ENCODE measurements around the gene CBX4. TPM values are rescaled to one million over a fixed set of nuclear protein-coding genes. Genes with fewer than 3 reads are reported as not detected.

The CBX4 gene
- total and polyA plus RNA-seq, 2 of the 13 experiments (the other 11 are each of a cell fraction or from before 2014, with no cell fraction given), result 25.8 to 50.8 TPM

DNA sequence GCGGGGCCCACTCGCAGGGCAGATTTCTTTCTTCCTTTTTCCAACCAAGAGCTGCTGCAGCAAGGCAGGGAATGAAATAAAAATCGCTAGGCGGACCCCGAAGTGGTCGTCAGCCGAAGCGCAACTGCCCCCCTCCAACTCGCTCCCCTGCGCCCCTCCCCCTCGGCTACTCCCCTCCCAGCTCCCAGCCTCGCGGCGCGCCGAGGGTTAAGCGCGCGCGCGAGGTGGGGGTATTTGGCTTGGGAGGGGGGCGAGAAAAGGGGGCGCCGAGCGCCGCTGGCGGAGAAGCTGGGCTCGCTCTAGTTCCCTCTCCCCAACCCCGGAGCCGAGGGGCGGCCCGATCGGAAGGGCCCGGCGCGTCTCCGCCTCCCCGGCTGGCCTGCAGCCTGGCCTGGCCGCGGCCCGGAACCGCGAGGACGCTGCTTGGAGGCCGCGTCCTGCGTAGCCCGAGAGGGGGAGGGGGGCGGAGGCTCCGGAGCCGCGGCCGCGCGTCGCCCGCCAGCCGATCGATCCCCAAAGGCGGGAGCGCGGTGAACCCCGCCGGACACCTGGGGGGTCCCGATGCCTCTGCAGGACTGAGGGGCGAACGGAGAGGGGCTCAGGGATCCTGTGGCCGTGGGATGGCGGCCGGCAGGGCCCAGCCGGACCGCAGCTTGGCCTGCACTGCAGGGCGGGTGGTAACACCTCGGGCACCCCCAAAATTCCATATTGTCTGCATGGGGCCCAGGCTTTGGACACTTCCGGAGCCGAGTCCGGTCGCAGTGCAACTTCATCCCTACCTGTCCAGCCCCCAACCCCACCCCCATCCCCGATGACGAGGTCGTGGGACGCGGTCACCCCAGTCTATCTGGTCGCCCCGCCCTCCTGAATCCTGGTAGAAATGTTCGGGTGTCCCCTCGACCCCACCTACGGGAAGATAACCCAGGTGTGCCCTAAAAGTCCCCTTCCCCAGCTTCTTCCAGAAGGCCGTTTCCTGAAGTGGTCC, 4.9 kb upstream of the CBX4 start (continued):
- TF ChIP-seq, protein P1, sequence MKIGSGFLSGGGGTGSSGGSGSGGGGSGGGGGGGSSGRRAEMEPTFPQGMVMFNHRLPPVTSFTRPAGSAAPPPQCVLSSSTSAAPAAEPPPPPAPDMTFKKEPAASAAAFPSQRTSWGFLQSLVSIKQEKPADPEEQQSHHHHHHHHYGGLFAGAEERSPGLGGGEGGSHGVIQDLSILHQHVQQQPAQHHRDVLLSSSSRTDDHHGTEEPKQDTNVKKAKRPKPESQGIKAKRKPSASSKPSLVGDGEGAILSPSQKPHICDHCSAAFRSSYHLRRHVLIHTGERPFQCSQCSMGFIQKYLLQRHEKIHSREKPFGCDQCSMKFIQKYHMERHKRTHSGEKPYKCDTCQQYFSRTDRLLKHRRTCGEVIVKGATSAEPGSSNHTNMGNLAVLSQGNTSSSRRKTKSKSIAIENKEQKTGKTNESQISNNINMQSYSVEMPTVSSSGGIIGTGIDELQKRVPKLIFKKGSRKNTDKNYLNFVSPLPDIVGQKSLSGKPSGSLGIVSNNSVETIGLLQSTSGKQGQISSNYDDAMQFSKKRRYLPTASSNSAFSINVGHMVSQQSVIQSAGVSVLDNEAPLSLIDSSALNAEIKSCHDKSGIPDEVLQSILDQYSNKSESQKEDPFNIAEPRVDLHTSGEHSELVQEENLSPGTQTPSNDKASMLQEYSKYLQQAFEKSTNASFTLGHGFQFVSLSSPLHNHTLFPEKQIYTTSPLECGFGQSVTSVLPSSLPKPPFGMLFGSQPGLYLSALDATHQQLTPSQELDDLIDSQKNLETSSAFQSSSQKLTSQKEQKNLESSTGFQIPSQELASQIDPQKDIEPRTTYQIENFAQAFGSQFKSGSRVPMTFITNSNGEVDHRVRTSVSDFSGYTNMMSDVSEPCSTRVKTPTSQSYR (CRISPR knock-in tag; IDR thresholded peaks at IDR 0.05; ENCODE audit: borderline replicate concordance), result peak; percentile 94
- TF ChIP-seq NFKBIZ (CRISPR knock-in tag; IDR thresholded peaks at IDR 0.05), result no peak
- TF ChIP-seq, protein P2, sequence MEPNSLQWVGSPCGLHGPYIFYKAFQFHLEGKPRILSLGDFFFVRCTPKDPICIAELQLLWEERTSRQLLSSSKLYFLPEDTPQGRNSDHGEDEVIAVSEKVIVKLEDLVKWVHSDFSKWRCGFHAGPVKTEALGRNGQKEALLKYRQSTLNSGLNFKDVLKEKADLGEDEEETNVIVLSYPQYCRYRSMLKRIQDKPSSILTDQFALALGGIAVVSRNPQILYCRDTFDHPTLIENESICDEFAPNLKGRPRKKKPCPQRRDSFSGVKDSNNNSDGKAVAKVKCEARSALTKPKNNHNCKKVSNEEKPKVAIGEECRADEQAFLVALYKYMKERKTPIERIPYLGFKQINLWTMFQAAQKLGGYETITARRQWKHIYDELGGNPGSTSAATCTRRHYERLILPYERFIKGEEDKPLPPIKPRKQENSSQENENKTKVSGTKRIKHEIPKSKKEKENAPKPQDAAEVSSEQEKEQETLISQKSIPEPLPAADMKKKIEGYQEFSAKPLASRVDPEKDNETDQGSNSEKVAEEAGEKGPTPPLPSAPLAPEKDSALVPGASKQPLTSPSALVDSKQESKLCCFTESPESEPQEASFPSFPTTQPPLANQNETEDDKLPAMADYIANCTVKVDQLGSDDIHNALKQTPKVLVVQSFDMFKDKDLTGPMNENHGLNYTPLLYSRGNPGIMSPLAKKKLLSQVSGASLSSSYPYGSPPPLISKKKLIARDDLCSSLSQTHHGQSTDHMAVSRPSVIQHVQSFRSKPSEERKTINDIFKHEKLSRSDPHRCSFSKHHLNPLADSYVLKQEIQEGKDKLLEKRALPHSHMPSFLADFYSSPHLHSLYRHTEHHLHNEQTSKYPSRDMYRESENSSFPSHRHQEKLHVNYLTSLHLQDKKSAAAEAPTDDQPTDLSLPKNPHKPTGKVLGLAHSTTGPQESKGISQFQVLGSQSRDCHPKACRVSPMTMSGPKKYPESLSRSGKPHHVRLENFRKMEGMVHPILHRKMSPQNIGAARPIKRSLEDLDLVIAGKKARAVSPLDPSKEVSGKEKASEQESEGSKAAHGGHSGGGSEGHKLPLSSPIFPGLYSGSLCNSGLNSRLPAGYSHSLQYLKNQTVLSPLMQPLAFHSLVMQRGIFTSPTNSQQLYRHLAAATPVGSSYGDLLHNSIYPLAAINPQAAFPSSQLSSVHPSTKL (CRISPR knock-in tag; IDR thresholded peaks at IDR 0.05), result peak; percentile 60
- TF ChIP-seq NFIB (CRISPR knock-in tag; IDR thresholded peaks at IDR 0.05; ENCODE audit: borderline replicate concordance), result no peak
- no peak for TF ChIP-seq ZNF337 (CRISPR knock-in tag; IDR thresholded peaks at IDR 0.05; ENCODE audit: borderline replicate concordance, low read depth)
- no peak; the same call in 1 of the 2 replicates for TF ChIP-seq KMT2B (CRISPR knock-in tag; IDR thresholded peaks at IDR 0.05)
- TF ChIP-seq KLF12 (CRISPR knock-in tag; IDR thresholded peaks at IDR 0.05; ENCODE audit: borderline replicate concordance), result peak; percentile 60
- TF ChIP-seq HOXA7 (CRISPR knock-in tag; IDR thresholded peaks at IDR 0.05), result no peak
- TF ChIP-seq ZNF772 (CRISPR knock-in tag; IDR thresholded peaks at IDR 0.05), result peak; percentile 94; the same call in 1 of the 2 replicates
- TF ChIP-seq BHLHE40 (IDR thresholded peaks at IDR 0.05; ENCODE audit: low read length), result no peak
- TF ChIP-seq, protein P3, sequence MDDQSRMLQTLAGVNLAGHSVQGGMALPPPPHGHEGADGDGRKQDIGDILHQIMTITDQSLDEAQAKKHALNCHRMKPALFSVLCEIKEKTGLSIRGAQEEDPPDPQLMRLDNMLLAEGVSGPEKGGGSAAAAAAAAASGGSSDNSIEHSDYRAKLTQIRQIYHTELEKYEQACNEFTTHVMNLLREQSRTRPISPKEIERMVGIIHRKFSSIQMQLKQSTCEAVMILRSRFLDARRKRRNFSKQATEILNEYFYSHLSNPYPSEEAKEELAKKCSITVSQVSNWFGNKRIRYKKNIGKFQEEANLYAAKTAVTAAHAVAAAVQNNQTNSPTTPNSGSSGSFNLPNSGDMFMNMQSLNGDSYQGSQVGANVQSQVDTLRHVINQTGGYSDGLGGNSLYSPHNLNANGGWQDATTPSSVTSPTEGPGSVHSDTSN (CRISPR knock-in tag; IDR thresholded peaks at IDR 0.05; ENCODE audit: borderline replicate concordance), result no peak
- TF ChIP-seq AGO1 (IDR thresholded peaks at IDR 0.05; ENCODE audit: low read depth, low read length, poor library complexity, severe bottlenecking), result no peak
- no peak for TF ChIP-seq ZNF780A (CRISPR knock-in tag; IDR thresholded peaks at IDR 0.05)
- no peak for TF ChIP-seq MAFG (CRISPR knock-in tag; IDR thresholded peaks at IDR 0.05)
- TF ChIP-seq SETDB1 (CRISPR knock-in tag; IDR thresholded peaks at IDR 0.05; ENCODE audit: borderline replicate concordance), result no peak
- peak; percentile 41 for TF ChIP-seq ZNF777 (CRISPR knock-in tag; IDR thresholded peaks at IDR 0.05)
- TF ChIP-seq ZNF296 (CRISPR knock-in tag; conservative IDR thresholded peaks at IDR 0.05), result peak; percentile 35; the same call in 1 of the 2 replicates
- TF ChIP-seq, protein P4, sequence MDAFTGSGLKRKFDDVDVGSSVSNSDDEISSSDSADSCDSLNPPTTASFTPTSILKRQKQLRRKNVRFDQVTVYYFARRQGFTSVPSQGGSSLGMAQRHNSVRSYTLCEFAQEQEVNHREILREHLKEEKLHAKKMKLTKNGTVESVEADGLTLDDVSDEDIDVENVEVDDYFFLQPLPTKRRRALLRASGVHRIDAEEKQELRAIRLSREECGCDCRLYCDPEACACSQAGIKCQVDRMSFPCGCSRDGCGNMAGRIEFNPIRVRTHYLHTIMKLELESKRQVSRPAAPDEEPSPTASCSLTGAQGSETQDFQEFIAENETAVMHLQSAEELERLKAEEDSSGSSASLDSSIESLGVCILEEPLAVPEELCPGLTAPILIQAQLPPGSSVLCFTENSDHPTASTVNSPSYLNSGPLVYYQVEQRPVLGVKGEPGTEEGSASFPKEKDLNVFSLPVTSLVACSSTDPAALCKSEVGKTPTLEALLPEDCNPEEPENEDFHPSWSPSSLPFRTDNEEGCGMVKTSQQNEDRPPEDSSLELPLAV (CRISPR knock-in tag; conservative IDR thresholded peaks at IDR 0.05; ENCODE audit: low read depth), result peak; percentile 80; the same call in 1 of the 2 replicates
- TF ChIP-seq PPARG (CRISPR knock-in tag; conservative IDR thresholded peaks at IDR 0.05), result 0 out of 2 replicates have a peak, but pooled peaks have one; percentile 12
